ENCODE results near the gene PCDHGB7. TPM values are rescaled to one million over a fixed set of nuclear protein-coding genes. Genes with fewer than 3 reads are reported as not detected.

PCDHGB7 gene
- total and polyA plus RNA-seq, 10 of the 15 experiments (the other 5 are each of a cell fraction or from before 2014, with no cell fraction given) = 0.27 to 1.3 (median 0.54) TPM; not detected in 2

- H3K4me2 ChIP-seq (ENCODE audit: control insufficient read depth, insufficient read depth) = peak overlapping the region; percentile 43
- no peaks in the 10 kb centered on the region for H3K36me3 ChIP-seq (ENCODE audit: control insufficient read depth in 2 of 2, insufficient read depth in 2 of 2, low read length in 1 of 2)
- WGBS (ENCODE audit: insufficient coverage, insufficient replicate concordance, low lambda C conversion rate, missing lambda C conversion rate) = 61% methylated on average over 37 of the region's 37 CpGs
- H3K27me3 ChIP-seq (replicated peaks in 1 of 2; ENCODE audit: control insufficient read depth in 2 of 2, insufficient read depth in 2 of 2, low read length in 1 of 2) = no peaks in the 10 kb centered on the region
- ChIA-PET CTCF (interaction anchor here (1.1 to 4.2 kb wide), 15 partner anchors 8 to 132 kb away, joined by 3 to 61 read pairs (median 15); partner anchors contain the start of genes PCDHGA10, PCDHGA11, PCDHGB3 and PCDHGB7), POLR2A (no interaction called here), SMC1A (ENCODE audit: uncharacterized antibody, unreplicated experiment) (interaction anchor here (0.9 to 2.8 kb wide), 10 partner anchors 44 to 132 kb away, joined by 3 to 20 read pairs (median 7); partner anchors contain the start of genes PCDHGB3 and PCDHGC3), RAD21 (ENCODE audit: unreplicated experiment) (interaction anchor here (1.1 to 1.9 kb wide), 5 partner anchors 10 to 82 kb away, joined by 3 to 16 read pairs (median 8); partner anchors contain the start of genes PCDHGA11, PCDHGB3 and PCDHGC5)
- H4K20me1 ChIP-seq (ENCODE audit: control insufficient read depth, insufficient read depth) = no peaks in the 10 kb centered on the region
- no peak overlapping the region for H3K4me3 ChIP-seq
- ATAC-seq = peak; percentile 56
- FAIRE-seq = no peak
- in situ Hi-C loops (cut with MboI) (no loop called here), intact Hi-C loops (cut with micrococcal nuclease; ENCODE audit: unreplicated experiment) (no loop called here)
- H3K4me1 ChIP-seq (ENCODE audit: control insufficient read depth, insufficient read depth, low read length) = no peaks in the 10 kb centered on the region; the same call in 1 of the 2 replicates
- no peak overlapping the region for H3K9ac ChIP-seq (ENCODE audit: control insufficient read depth, insufficient read depth, low read length)
- peak overlapping the region; percentile 81; the same call in 1 of the 2 replicates for H2AFZ ChIP-seq (ENCODE audit: control insufficient read depth, low read depth, low read length)
- H3K79me2 ChIP-seq (ENCODE audit: control insufficient read depth, insufficient read depth, low read length) = no peaks in the 10 kb centered on the region
- peaks cover 18% of the 10 kb centered on the region; the same call in 2 of the 3 replicates for H3K9me3 ChIP-seq (replicated peaks; ENCODE audit: control insufficient read depth, insufficient read depth, low read length)
- no TSS peak for BruUV-seq (replicated peaks)
- no peak for DNase-seq (ENCODE audit: low read depth, low spot score)
- no peak overlapping the region for H3K27ac ChIP-seq (ENCODE audit: control insufficient read depth, insufficient read depth)
- TF ChIP-seq CBX3 (IDR thresholded peaks at IDR 0.05; ENCODE audit: borderline replicate concordance, low read depth) (no peak), CBFB (IDR thresholded peaks at IDR 0.05; ENCODE audit: low read depth) (no peak), ZNF217 (IDR thresholded peaks at IDR 0.05) (no peak), ZNF24 (IDR thresholded peaks at IDR 0.05) (no peak), FOS (IDR thresholded peaks at IDR 0.05; ENCODE audit: borderline replicate concordance, extremely low read depth, insufficient read length) (no peak), TCF7 (IDR thresholded peaks at IDR 0.05; ENCODE audit: borderline replicate concordance) (no peak), CEBPB (IDR thresholded peaks at IDR 0.05; ENCODE audit: borderline replicate concordance in 1 of 2, low read depth in 2 of 2, low read length in 2 of 2) (no peak), KAT2A (conservative IDR thresholded peaks at IDR 0.05; ENCODE audit: control insufficient read depth, low read depth, low read length) (no peak), ESRRA (IDR thresholded peaks at IDR 0.05; ENCODE audit: low read length) (no peak), CREB1 (IDR thresholded peaks at IDR 0.05; ENCODE audit: low read depth) (no peak), CREM (IDR thresholded peaks at IDR 0.05; ENCODE audit: low read depth) (no peak), NFXL1 (IDR thresholded peaks at IDR 0.05; ENCODE audit: borderline replicate concordance) (no peak)
- TF ChIP-seq, protein P1, sequence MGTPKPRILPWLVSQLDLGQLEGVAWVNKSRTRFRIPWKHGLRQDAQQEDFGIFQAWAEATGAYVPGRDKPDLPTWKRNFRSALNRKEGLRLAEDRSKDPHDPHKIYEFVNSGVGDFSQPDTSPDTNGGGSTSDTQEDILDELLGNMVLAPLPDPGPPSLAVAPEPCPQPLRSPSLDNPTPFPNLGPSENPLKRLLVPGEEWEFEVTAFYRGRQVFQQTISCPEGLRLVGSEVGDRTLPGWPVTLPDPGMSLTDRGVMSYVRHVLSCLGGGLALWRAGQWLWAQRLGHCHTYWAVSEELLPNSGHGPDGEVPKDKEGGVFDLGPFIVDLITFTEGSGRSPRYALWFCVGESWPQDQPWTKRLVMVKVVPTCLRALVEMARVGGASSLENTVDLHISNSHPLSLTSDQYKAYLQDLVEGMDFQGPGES (IDR thresholded peaks at IDR 0.05) = no peak
- TF ChIP-seq, protein P2, sequence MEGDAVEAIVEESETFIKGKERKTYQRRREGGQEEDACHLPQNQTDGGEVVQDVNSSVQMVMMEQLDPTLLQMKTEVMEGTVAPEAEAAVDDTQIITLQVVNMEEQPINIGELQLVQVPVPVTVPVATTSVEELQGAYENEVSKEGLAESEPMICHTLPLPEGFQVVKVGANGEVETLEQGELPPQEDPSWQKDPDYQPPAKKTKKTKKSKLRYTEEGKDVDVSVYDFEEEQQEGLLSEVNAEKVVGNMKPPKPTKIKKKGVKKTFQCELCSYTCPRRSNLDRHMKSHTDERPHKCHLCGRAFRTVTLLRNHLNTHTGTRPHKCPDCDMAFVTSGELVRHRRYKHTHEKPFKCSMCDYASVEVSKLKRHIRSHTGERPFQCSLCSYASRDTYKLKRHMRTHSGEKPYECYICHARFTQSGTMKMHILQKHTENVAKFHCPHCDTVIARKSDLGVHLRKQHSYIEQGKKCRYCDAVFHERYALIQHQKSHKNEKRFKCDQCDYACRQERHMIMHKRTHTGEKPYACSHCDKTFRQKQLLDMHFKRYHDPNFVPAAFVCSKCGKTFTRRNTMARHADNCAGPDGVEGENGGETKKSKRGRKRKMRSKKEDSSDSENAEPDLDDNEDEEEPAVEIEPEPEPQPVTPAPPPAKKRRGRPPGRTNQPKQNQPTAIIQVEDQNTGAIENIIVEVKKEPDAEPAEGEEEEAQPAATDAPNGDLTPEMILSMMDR (IDR thresholded peaks at IDR 0.05 in 2 of 3, conservative IDR thresholded peaks at IDR 0.05 in 1 of 3; ENCODE audit: control insufficient read depth in 2 of 3, extremely low read depth in 1 of 3, insufficient read depth in 1 of 3, low read depth in 3 of 3, low read length in 3 of 3) = no peak
- TF ChIP-seq, protein P3, sequence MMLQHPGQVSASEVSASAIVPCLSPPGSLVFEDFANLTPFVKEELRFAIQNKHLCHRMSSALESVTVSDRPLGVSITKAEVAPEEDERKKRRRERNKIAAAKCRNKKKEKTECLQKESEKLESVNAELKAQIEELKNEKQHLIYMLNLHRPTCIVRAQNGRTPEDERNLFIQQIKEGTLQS (IDR thresholded peaks at IDR 0.05; ENCODE audit: borderline replicate concordance, extremely low read depth, low read depth, low read length) = no peak
- TF ChIP-seq, protein P4, sequence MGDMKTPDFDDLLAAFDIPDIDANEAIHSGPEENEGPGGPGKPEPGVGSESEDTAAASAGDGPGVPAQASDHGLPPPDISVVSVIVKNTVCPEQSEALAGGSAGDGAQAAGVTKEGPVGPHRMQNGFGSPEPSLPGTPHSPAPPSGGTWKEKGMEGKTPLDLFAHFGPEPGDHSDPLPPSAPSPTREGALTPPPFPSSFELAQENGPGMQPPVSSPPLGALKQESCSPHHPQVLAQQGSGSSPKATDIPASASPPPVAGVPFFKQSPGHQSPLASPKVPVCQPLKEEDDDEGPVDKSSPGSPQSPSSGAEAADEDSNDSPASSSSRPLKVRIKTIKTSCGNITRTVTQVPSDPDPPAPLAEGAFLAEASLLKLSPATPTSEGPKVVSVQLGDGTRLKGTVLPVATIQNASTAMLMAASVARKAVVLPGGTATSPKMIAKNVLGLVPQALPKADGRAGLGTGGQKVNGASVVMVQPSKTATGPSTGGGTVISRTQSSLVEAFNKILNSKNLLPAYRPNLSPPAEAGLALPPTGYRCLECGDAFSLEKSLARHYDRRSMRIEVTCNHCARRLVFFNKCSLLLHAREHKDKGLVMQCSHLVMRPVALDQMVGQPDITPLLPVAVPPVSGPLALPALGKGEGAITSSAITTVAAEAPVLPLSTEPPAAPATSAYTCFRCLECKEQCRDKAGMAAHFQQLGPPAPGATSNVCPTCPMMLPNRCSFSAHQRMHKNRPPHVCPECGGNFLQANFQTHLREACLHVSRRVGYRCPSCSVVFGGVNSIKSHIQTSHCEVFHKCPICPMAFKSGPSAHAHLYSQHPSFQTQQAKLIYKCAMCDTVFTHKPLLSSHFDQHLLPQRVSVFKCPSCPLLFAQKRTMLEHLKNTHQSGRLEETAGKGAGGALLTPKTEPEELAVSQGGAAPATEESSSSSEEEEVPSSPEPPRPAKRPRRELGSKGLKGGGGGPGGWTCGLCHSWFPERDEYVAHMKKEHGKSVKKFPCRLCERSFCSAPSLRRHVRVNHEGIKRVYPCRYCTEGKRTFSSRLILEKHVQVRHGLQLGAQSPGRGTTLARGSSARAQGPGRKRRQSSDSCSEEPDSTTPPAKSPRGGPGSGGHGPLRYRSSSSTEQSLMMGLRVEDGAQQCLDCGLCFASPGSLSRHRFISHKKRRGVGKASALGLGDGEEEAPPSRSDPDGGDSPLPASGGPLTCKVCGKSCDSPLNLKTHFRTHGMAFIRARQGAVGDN (IDR thresholded peaks at IDR 0.05) = no peak
Measured at GRCh38 chr5:141431286-141431685, 13.8 kb downstream of the PCDHGB7 start.
